ENCODE data around the gene PPP2R5D.

The PPP2R5D gene

GRCh38 chr6:42970871-42971612 is 13.3 kb upstream of the PPP2R5D start:
- H3K9me3 ChIP-seq (ENCODE audit: control insufficient read depth, low read length), result no peaks in the 10 kb centered on the region
- no peaks in the 10 kb centered on the region for H3K79me2 ChIP-seq
- no peak overlapping the region for H3K4me2 ChIP-seq (ENCODE audit: low read length)
- no peak overlapping the region for H2AFZ ChIP-seq
- H3K9ac ChIP-seq, result no peak overlapping the region
- no peaks in the 10 kb centered on the region for H3K27me3 ChIP-seq (ENCODE audit: control insufficient read depth, insufficient read depth, low read length)
- no peaks in the 10 kb centered on the region for H3K36me3 ChIP-seq (ENCODE audit: control insufficient read depth, insufficient read depth, low read length)
- H3K27ac ChIP-seq, result no peak overlapping the region
- H3K4me1 ChIP-seq, result no peaks in the 10 kb centered on the region
- no peak overlapping the region for H3K4me3 ChIP-seq (ENCODE audit: low read depth, low read length)
- no peak for TF ChIP-seq CTCF (IDR thresholded peaks at IDR 0.05)

GRCh38 chr6:42971746-42972327 is 12.5 kb upstream of the PPP2R5D start:
- no peak overlapping the region for H3K4me2 ChIP-seq (ENCODE audit: low read length)
- H3K36me3 ChIP-seq (ENCODE audit: control insufficient read depth, insufficient read depth, low read length), result no peaks in the 10 kb centered on the region
- no peak overlapping the region for H3K27ac ChIP-seq
- H3K27me3 ChIP-seq (ENCODE audit: control insufficient read depth, insufficient read depth, low read length), result no peaks in the 10 kb centered on the region
- H3K4me1 ChIP-seq, result no peaks in the 10 kb centered on the region
- H3K79me2 ChIP-seq, result no peaks in the 10 kb centered on the region
- TF ChIP-seq CTCF (IDR thresholded peaks at IDR 0.05), result no peak
- H3K4me3 ChIP-seq (ENCODE audit: low read depth, low read length), result no peak overlapping the region
- H3K9me3 ChIP-seq (ENCODE audit: control insufficient read depth, low read length), result no peaks in the 10 kb centered on the region
- no peak overlapping the region for H2AFZ ChIP-seq
- H3K9ac ChIP-seq, result no peak overlapping the region

GRCh38 chr6:42973926-42974325 is 10.4 kb upstream of the PPP2R5D start:
- Histone ChIP-seq H3K4me3 (ENCODE audit: low read depth, low read length) (no peak overlapping the region), H3K9ac (no peak overlapping the region), H3K79me2 (no peaks in the 10 kb centered on the region), H3K27ac (no peak overlapping the region), H3K27me3 (ENCODE audit: control insufficient read depth, insufficient read depth, low read length) (no peaks in the 10 kb centered on the region), H3K4me1 (peaks cover 5% of the 10 kb centered on the region), H3K9me3 (ENCODE audit: control insufficient read depth, low read length) (no peaks in the 10 kb centered on the region), H2AFZ (no peak overlapping the region), H3K36me3 (ENCODE audit: control insufficient read depth, insufficient read depth, low read length) (no peaks in the 10 kb centered on the region), H3K4me2 (ENCODE audit: low read length) (no peak overlapping the region)
- no peak for TF ChIP-seq CTCF (IDR thresholded peaks at IDR 0.05)

GRCh38 chr6:42974919-42975505 is 9.4 kb upstream of the PPP2R5D start:
- H3K4me2 ChIP-seq (ENCODE audit: low read length), result no peak overlapping the region
- no peaks in the 10 kb centered on the region for H3K27me3 ChIP-seq (ENCODE audit: control insufficient read depth, insufficient read depth, low read length)
- no peak overlapping the region for H3K9ac ChIP-seq
- no peak overlapping the region for H2AFZ ChIP-seq
- peaks cover 4% of the 10 kb centered on the region for H3K79me2 ChIP-seq
- no peak overlapping the region for H3K27ac ChIP-seq
- no peaks in the 10 kb centered on the region for H3K36me3 ChIP-seq (ENCODE audit: control insufficient read depth, insufficient read depth, low read length)
- TF ChIP-seq CTCF (IDR thresholded peaks at IDR 0.05), result no peak
- H3K4me3 ChIP-seq (ENCODE audit: low read depth, low read length), result no peak overlapping the region
- H3K4me1 ChIP-seq, result peaks cover 8% of the 10 kb centered on the region
- H3K9me3 ChIP-seq (ENCODE audit: control insufficient read depth, low read length), result no peaks in the 10 kb centered on the region
